HepG2 (cell line): Measurements from ENCODE around the gene PTH1R. TPM values are rescaled to one million over a fixed set of nuclear protein-coding genes. Genes with fewer than 3 reads are reported as not detected.

Experiments used
- ATAD3A ChIP-seq: sonication (generic); formaldehyde crosslinking; IDR thresholded peaks from 2 replicates; pipeline ENCODE4 v1.4.0; 2020; ENCODE audit warnings: missing genetic modification reagents
- ATRX ChIP-seq: sonication (generic); formaldehyde crosslinking; IDR thresholded peaks from 2 replicates; pipeline ENCODE4 v1.4.0; 2020; ENCODE audit warnings: missing genetic modification reagents, borderline replicate concordance
- BCL6 ChIP-seq: IDR thresholded peaks from 2 replicates; pipeline ENCODE4 v1.6.1; 2016; ENCODE audit warnings: missing genetic modification reagents, missing compliant biosample characterization
- KAT8 ChIP-seq: IDR thresholded peaks from 2 replicates; pipeline ENCODE4 v1.6.1; 2016; ENCODE audit warnings: missing genetic modification reagents, missing compliant biosample characterization
- PAX8 ChIP-seq: sonication (generic); formaldehyde crosslinking; IDR thresholded peaks from 2 replicates; pipeline ENCODE4 v1.8.0; 2022; ENCODE audit warnings: mild to moderate bottlenecking, missing genetic modification reagents, borderline replicate concordance
- PCBP1 ChIP-seq: fragments of 200-400 bp; formaldehyde crosslinking; IDR thresholded peaks from 2 replicates; pipeline ENCODE4 v1.6.1; 2017; ENCODE audit warnings: mild to moderate bottlenecking, low read depth, low read length, borderline replicate concordance
- PHF21A ChIP-seq: sonication (generic); formaldehyde crosslinking; IDR thresholded peaks from 2 replicates; pipeline ENCODE4 v1.5.0; 2020; ENCODE audit warnings: mild to moderate bottlenecking, missing genetic modification reagents
- SIX4 ChIP-seq: sonication (generic); formaldehyde crosslinking; IDR thresholded peaks from 2 replicates; pipeline ENCODE4 v1.4.0; 2020; ENCODE audit warnings: missing genetic modification reagents
- ZNF121 ChIP-seq: sonication (generic); formaldehyde crosslinking; IDR thresholded peaks from 2 replicates; pipeline ENCODE4 v1.5.0; 2020; ENCODE audit warnings: mild to moderate bottlenecking, missing genetic modification reagents
- ZNF761 ChIP-seq: sonication (generic); formaldehyde crosslinking; conservative IDR thresholded peaks from 2 replicates; pipeline ENCODE4 v1.4.0; 2020; ENCODE audit warnings: mild to moderate bottlenecking, missing genetic modification reagents
- polyA plus RNA-seq, 8 experiments: library from polyadenylated mRNA; depleted of rRNA in 3 of 8; stranded (reverse) in 7 of 8; unstranded in 1 of 8; fragments of >200 nt; fragmentation: Illumina TruSeq in 4 of 8; extraction: Trizol in 4 of 8; gene quantifications; 2 replicates each; pipeline versions ENCODE4 v1.2.1 to v1.2.3, GENCODE V29; 2011 to 2016; ENCODE audit warnings: low read depth in 4 of 8, missing spikeins in 1 of 8, mixed read lengths in 1 of 8; ENCODE audit not compliant: insufficient read depth in 1 of 8
- total RNA-seq, 5 experiments: library from RNA; depleted of rRNA; stranded (reverse); fragments of >200 nt; fragmentation: Illumina TruSeq; extraction: Trizol; gene quantifications; 2 replicates each; pipeline ENCODE4 v1.2.3, GENCODE V29; 2016; ENCODE audit warnings: low read depth in 1 of 5
- TF ChIP-seq, protein P1 (sequence below): sonication (generic); formaldehyde crosslinking; IDR thresholded peaks from 2 replicates; pipeline ENCODE4 v1.8.0; 2022; ENCODE audit warnings: missing genetic modification reagents, mild to moderate bottlenecking, borderline replicate concordance
- TF ChIP-seq, protein P2 (sequence below): sonication (generic); formaldehyde crosslinking; IDR thresholded peaks from 2 replicates; pipeline ENCODE4 v1.5.1; 2020; ENCODE audit warnings: mild to moderate bottlenecking, moderate library complexity, missing genetic modification reagents
- TF ChIP-seq, protein P3 (sequence below): sonication (generic); formaldehyde crosslinking; IDR thresholded peaks from 2 replicates; pipeline ENCODE4 v1.8.0; 2022; ENCODE audit warnings: mild to moderate bottlenecking, missing genetic modification reagents, moderate library complexity
- TF ChIP-seq, protein P4 (sequence below): IDR thresholded peaks from 2 replicates; pipeline ENCODE4 v1.6.1; 2012; ENCODE audit warnings: low read depth, low read length, improper control_type of control experiment
- TF ChIP-seq, protein P5 (sequence below): sonication (generic); formaldehyde crosslinking; IDR thresholded peaks from 2 replicates; pipeline ENCODE4 v1.4.0; 2020; ENCODE audit warnings: missing genetic modification reagents, borderline replicate concordance
- TF ChIP-seq, protein P6 (sequence below): sonication (generic); formaldehyde crosslinking; IDR thresholded peaks from 2 replicates; pipeline ENCODE4 v1.5.1; 2020; ENCODE audit warnings: mild to moderate bottlenecking, missing genetic modification reagents, moderate library complexity

Gene PTH1R
- total and polyA plus RNA-seq, 2 of the 13 experiments (the other 11 are each of a cell fraction or from before 2014, with no cell fraction given), result not detected

DNA sequence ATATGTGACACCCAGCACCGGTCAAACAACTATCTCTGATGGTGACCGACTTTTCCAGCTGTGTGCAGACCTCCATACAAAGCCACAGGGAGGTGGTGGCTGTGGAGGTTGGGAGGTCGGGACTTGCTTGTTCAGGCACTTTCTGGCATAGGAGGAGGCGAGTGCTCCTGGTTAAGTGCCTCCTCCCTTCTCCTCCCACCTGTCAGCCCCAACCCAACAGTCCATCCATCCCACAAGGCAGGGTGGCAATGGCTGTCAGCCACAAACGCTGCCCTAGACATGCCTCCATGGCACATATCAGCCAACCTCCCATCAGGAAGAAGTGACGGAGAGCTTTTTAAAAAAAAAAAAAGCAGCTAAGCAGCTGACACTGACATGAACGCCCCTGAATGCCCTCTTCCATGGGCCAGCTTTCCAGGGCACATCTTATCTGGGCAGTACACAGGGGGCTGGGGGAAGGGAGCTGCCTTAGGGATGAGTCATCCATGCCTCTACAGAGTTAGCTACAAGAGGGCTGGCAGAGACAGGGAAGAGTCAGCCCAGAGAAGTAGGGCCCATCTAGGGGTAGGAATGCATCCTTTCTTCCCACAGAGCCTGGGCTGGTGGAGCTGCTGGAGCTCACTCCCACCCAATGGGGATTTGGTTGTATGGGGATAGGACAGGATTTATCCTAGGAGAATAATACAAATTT lies 57.8 kb downstream of the PTH1R start (continued):
- TF ChIP-seq, protein P1, sequence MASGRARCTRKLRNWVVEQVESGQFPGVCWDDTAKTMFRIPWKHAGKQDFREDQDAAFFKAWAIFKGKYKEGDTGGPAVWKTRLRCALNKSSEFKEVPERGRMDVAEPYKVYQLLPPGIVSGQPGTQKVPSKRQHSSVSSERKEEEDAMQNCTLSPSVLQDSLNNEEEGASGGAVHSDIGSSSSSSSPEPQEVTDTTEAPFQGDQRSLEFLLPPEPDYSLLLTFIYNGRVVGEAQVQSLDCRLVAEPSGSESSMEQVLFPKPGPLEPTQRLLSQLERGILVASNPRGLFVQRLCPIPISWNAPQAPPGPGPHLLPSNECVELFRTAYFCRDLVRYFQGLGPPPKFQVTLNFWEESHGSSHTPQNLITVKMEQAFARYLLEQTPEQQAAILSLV (CRISPR knock-in tag), result no peak
- TF ChIP-seq, protein P2, sequence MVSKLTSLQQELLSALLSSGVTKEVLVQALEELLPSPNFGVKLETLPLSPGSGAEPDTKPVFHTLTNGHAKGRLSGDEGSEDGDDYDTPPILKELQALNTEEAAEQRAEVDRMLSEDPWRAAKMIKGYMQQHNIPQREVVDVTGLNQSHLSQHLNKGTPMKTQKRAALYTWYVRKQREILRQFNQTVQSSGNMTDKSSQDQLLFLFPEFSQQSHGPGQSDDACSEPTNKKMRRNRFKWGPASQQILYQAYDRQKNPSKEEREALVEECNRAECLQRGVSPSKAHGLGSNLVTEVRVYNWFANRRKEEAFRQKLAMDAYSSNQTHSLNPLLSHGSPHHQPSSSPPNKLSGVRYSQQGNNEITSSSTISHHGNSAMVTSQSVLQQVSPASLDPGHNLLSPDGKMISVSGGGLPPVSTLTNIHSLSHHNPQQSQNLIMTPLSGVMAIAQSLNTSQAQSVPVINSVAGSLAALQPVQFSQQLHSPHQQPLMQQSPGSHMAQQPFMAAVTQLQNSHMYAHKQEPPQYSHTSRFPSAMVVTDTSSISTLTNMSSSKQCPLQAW (CRISPR knock-in tag), result 0 out of 2 replicates have a peak, but pooled peaks have one; percentile 1
- 0 out of 2 replicates have a peak, but pooled peaks have one; percentile 33 for TF ChIP-seq KAT8 (CRISPR knock-in tag)
- peak; percentile 15; the same call in 1 of the 2 replicates for TF ChIP-seq PHF21A
- TF ChIP-seq SIX4 (CRISPR knock-in tag), result no peak
- TF ChIP-seq, protein P3, sequence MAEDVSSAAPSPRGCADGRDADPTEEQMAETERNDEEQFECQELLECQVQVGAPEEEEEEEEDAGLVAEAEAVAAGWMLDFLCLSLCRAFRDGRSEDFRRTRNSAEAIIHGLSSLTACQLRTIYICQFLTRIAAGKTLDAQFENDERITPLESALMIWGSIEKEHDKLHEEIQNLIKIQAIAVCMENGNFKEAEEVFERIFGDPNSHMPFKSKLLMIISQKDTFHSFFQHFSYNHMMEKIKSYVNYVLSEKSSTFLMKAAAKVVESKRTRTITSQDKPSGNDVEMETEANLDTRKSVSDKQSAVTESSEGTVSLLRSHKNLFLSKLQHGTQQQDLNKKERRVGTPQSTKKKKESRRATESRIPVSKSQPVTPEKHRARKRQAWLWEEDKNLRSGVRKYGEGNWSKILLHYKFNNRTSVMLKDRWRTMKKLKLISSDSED, result no peak
- no peak for TF ChIP-seq PAX8
- peak; percentile 37; the same call in 1 of the 2 replicates for TF ChIP-seq BCL6 (CRISPR knock-in tag)
- no peak for TF ChIP-seq ATAD3A
- TF ChIP-seq, protein P4, sequence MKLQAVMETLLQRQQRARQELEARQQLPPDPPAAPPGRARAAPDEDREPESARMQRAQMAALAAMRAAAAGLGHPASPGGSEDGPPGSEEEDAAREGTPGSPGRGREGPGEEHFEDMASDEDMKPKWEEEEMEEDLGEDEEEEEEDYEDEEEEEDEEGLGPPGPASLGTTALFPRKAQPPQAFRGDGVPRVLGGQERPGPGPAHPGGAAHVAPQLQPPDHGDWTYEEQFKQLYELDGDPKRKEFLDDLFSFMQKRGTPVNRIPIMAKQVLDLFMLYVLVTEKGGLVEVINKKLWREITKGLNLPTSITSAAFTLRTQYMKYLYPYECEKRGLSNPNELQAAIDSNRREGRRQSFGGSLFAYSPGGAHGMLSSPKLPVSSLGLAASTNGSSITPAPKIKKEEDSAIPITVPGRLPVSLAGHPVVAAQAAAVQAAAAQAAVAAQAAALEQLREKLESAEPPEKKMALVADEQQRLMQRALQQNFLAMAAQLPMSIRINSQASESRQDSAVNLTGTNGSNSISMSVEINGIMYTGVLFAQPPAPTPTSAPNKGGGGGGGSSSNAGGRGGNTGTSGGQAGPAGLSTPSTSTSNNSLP, result no peak; the same call in 1 of the 2 replicates
- TF ChIP-seq, protein P5, sequence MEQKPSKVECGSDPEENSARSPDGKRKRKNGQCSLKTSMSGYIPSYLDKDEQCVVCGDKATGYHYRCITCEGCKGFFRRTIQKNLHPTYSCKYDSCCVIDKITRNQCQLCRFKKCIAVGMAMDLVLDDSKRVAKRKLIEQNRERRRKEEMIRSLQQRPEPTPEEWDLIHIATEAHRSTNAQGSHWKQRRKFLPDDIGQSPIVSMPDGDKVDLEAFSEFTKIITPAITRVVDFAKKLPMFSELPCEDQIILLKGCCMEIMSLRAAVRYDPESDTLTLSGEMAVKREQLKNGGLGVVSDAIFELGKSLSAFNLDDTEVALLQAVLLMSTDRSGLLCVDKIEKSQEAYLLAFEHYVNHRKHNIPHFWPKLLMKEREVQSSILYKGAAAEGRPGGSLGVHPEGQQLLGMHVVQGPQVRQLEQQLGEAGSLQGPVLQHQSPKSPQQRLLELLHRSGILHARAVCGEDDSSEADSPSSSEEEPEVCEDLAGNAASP (CRISPR knock-in tag), result peak; percentile 75; the same call in 1 of the 2 replicates
- TF ChIP-seq, protein P6, sequence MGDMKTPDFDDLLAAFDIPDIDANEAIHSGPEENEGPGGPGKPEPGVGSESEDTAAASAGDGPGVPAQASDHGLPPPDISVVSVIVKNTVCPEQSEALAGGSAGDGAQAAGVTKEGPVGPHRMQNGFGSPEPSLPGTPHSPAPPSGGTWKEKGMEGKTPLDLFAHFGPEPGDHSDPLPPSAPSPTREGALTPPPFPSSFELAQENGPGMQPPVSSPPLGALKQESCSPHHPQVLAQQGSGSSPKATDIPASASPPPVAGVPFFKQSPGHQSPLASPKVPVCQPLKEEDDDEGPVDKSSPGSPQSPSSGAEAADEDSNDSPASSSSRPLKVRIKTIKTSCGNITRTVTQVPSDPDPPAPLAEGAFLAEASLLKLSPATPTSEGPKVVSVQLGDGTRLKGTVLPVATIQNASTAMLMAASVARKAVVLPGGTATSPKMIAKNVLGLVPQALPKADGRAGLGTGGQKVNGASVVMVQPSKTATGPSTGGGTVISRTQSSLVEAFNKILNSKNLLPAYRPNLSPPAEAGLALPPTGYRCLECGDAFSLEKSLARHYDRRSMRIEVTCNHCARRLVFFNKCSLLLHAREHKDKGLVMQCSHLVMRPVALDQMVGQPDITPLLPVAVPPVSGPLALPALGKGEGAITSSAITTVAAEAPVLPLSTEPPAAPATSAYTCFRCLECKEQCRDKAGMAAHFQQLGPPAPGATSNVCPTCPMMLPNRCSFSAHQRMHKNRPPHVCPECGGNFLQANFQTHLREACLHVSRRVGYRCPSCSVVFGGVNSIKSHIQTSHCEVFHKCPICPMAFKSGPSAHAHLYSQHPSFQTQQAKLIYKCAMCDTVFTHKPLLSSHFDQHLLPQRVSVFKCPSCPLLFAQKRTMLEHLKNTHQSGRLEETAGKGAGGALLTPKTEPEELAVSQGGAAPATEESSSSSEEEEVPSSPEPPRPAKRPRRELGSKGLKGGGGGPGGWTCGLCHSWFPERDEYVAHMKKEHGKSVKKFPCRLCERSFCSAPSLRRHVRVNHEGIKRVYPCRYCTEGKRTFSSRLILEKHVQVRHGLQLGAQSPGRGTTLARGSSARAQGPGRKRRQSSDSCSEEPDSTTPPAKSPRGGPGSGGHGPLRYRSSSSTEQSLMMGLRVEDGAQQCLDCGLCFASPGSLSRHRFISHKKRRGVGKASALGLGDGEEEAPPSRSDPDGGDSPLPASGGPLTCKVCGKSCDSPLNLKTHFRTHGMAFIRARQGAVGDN (CRISPR knock-in tag), result peak; percentile 35
- TF ChIP-seq ZNF121 (CRISPR knock-in tag), result peak; percentile 40; the same call in 1 of the 2 replicates
- no peak for TF ChIP-seq ZNF761 (CRISPR knock-in tag)
- no peak for TF ChIP-seq PCBP1
- no peak for TF ChIP-seq ATRX
